Stimulated activated CD4-positive, alpha-beta T cell treated with anti-CD3 and anti-CD28 coated beads, Interleukin-12 subunit alpha, Interleukin-12 subunit beta, amount 100 ng/mL, for 48 hours (primary cell): ENCODE data around the gene ITPRIPL2.

Experiments used
- DNase-seq, 3 donors: peaks; one replicate each; pipeline ENCODE4 v3.0.0-alpha.2; 2020; ENCODE audit warnings: low read depth in 2 of 3, low spot score in 1 of 3

The ITPRIPL2 gene

GRCh38 chr16:19119564-19119963, 5.8 kb downstream of the ITPRIPL2 start:
- no peak for DNase-seq

GRCh38 chr16:19123535-19124178, 9.9 kb downstream of the ITPRIPL2 start:
- DNase-seq, result no peak

GRCh38 chr16:19126300-19126699, 12.5 kb downstream of the ITPRIPL2 start:
- DNase-seq, result no peak

- no peak for DNase-seq
Measured at GRCh38 chr16:19127205-19127604, 13.4 kb downstream of the ITPRIPL2 start.

GRCh38 chr16:19127674-19128131, 13.9 kb downstream of the ITPRIPL2 start:
- no peak for DNase-seq

GRCh38 chr16:19128454-19129200, 14.9 kb downstream of the ITPRIPL2 start:
- DNase-seq, result no peak

- no peak for DNase-seq
Measured at GRCh38 chr16:19130385-19130784, 16.6 kb downstream of the ITPRIPL2 start.

GRCh38 chr16:19130852-19131824, 17.4 kb downstream of the ITPRIPL2 start:
- DNase-seq, result no peak

- no peak for DNase-seq
Measured at GRCh38 chr16:19131825-19132218, 18.1 kb downstream of the ITPRIPL2 start.

- no peak for DNase-seq
Measured at GRCh38 chr16:19132255-19132654, 18.5 kb downstream of the ITPRIPL2 start.

GRCh38 chr16:19132898-19133297, 19.1 kb downstream of the ITPRIPL2 start:
- DNase-seq, result no peak

GRCh38 chr16:19133600-19133999, 19.8 kb downstream of the ITPRIPL2 start:
- no peak for DNase-seq

GRCh38 chr16:19135201-19135842, 21.6 kb downstream of the ITPRIPL2 start:
- DNase-seq, result no peak

GRCh38 chr16:19135896-19136438, 22.2 kb downstream of the ITPRIPL2 start:
- no peak for DNase-seq

GRCh38 chr16:19136549-19137196, 22.9 kb downstream of the ITPRIPL2 start:
- no peak for DNase-seq

- no peak for DNase-seq
Measured at GRCh38 chr16:19137201-19138128, 23.7 kb downstream of the ITPRIPL2 start.

GRCh38 chr16:19138601-19139000, 24.8 kb downstream of the ITPRIPL2 start:
- no peak for DNase-seq

GRCh38 chr16:19139436-19140091, 25.8 kb downstream of the ITPRIPL2 start:
- DNase-seq, result no peak

GRCh38 chr16:19140396-19140795, 26.6 kb downstream of the ITPRIPL2 start:
- DNase-seq, result no peak
